SU-DHL-6 (cell line): ENCODE results near the gene PRRT4.

Source experiments
- H2AFZ ChIP-seq: fragments of 200-600 bp; sonication (generic); 2 replicates; pipeline ENCODE4 v1.6.1; 2014; ENCODE audit warnings: low read depth, mild to moderate bottlenecking, moderate library complexity, mixed read lengths, antibody characterized with exemption, low read length; ENCODE audit not compliant: severe bottlenecking
- H3F3A ChIP-seq: fragments of 200-600 bp; shearing (Covaris generic); 2 replicates; pipeline ENCODE4 v1.6.0; 2016; ENCODE audit warnings: antibody characterized with exemption, mild to moderate bottlenecking; ENCODE audit not compliant: insufficient read depth
- H3K27ac ChIP-seq: fragments of 200-600 bp; sonication (generic); 2 replicates; pipeline ENCODE4 v1.5.1; 2016; ENCODE audit warnings: low read depth, mild to moderate bottlenecking, low read length, moderate library complexity, mixed read lengths
- H3K27me3 ChIP-seq: fragments of 200-600 bp; sonication (generic), shearing (Covaris generic); 2 replicates; pipeline ENCODE4 v1.6.0; 2014; ENCODE audit warnings: mild to moderate bottlenecking, low read length
- H3K36me3 ChIP-seq: fragments of 200-600 bp; sonication (generic); 2 replicates; pipeline ENCODE4 v1.6.1; 2014; ENCODE audit warnings: mild to moderate bottlenecking, low read length, mixed read lengths
- H3K4me2 ChIP-seq: fragments of 300-600, 200-600 bp; shearing (Covaris generic), sonication (generic); 2 replicates; pipeline ENCODE4 v1.6.0; 2014; ENCODE audit warnings: low read length, low read depth, mild to moderate bottlenecking; ENCODE audit not compliant: poor library complexity, severe bottlenecking
- H3K4me3 ChIP-seq: fragments of 200-600 bp; sonication (generic); 2 replicates; pipeline ENCODE4 v1.5.1; 2014; ENCODE audit warnings: antibody characterized with exemption, low read length, mild to moderate bottlenecking, mixed read lengths; ENCODE audit not compliant: insufficient read depth, poor library complexity, severe bottlenecking
- H3K79me2 ChIP-seq: fragments of 200-600 bp; sonication (generic); 2 replicates; pipeline ENCODE4 v1.6.1; 2014; ENCODE audit warnings: mild to moderate bottlenecking, low read length, moderate library complexity; ENCODE audit not compliant: insufficient read depth
- H3K9ac ChIP-seq: fragments of 200-600 bp; sonication (generic); 2 replicates; pipeline ENCODE4 v1.7.0; 2014; ENCODE audit warnings: mild to moderate bottlenecking, low read length
- H3K9me2 ChIP-seq: fragments of 200-600 bp; sonication (generic); replicated peaks from 2 replicates; pipeline ENCODE4 v1.6.1; 2014; ENCODE audit warnings: low read length; ENCODE audit not compliant: insufficient read depth
- H3K9me3 ChIP-seq: fragments of 200-600 bp; sonication (generic); 2 replicates; pipeline ENCODE4 v1.6.1; 2014; ENCODE audit warnings: low read length, mixed read lengths; ENCODE audit not compliant: insufficient read depth
- H4K20me1 ChIP-seq: fragments of 200-600 bp; sonication (generic); 2 replicates; pipeline ENCODE4 v1.6.1; 2014; ENCODE audit warnings: low read depth, mild to moderate bottlenecking, antibody characterized with exemption, low read length, moderate library complexity, mixed read lengths
- EZH2phosphoT487 ChIP-seq: fragments of 200-600 bp; sonication (generic), shearing (Covaris generic); conservative IDR thresholded peaks from 2 replicates; pipeline ENCODE4 v1.6.1; 2018; ENCODE audit warnings: mild to moderate bottlenecking, antibody characterized with exemption, low read length, moderate library complexity, mixed read lengths
- TF ChIP-seq, protein P1 (sequence below): fragments of 200-600 bp; sonication (generic); IDR thresholded peaks from one replicate; pipeline ENCODE4 v1.5.1; 2017; ENCODE audit warnings: antibody characterized with exemption, mild to moderate bottlenecking, low read length, moderate library complexity; ENCODE audit not compliant: insufficient read depth, poor library complexity, severe bottlenecking

PRRT4 gene

DNA sequence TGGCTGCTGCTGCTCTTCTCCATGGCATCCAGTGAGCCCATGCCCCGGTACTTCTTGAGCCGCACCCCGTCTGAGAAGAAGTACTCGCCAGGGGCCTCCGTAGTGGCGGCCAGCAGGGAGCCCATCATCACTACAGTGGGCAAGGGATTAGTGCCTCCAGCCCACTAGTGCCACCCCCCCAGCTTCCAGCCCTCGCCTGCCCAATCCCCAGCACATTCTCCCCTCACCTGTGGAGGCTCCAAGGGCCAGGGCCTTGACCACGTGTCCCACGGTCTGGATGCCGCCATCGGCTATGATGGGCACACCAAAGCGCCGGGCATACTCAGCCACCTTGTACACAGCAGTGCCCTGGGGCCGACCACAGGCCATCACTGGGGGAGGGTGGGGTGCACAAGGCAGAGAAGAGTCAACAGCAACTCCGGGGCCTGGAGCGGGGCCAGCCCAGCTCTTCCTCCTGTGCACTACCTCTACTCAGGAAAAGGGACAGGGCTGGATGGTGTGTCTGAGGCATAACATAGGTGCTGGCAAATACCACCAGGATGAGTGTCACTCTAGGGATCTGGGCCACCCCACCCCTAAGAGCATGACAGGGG lies 33.5 kb upstream of the PRRT4 start:
- H3K9me2 ChIP-seq: no peaks in the 10 kb centered on the region
- no peak overlapping the region for H2AFZ ChIP-seq
- no peaks in the 10 kb centered on the region for H3K27me3 ChIP-seq
- no peak overlapping the region for H3K9ac ChIP-seq
- H3K27ac ChIP-seq: no peak overlapping the region
- no peaks in the 10 kb centered on the region for H3F3A ChIP-seq
- H3K36me3 ChIP-seq: no peaks in the 10 kb centered on the region
- H4K20me1 ChIP-seq: no peaks in the 10 kb centered on the region
- H3K4me2 ChIP-seq: no peak overlapping the region
- TF ChIP-seq, protein P1, sequence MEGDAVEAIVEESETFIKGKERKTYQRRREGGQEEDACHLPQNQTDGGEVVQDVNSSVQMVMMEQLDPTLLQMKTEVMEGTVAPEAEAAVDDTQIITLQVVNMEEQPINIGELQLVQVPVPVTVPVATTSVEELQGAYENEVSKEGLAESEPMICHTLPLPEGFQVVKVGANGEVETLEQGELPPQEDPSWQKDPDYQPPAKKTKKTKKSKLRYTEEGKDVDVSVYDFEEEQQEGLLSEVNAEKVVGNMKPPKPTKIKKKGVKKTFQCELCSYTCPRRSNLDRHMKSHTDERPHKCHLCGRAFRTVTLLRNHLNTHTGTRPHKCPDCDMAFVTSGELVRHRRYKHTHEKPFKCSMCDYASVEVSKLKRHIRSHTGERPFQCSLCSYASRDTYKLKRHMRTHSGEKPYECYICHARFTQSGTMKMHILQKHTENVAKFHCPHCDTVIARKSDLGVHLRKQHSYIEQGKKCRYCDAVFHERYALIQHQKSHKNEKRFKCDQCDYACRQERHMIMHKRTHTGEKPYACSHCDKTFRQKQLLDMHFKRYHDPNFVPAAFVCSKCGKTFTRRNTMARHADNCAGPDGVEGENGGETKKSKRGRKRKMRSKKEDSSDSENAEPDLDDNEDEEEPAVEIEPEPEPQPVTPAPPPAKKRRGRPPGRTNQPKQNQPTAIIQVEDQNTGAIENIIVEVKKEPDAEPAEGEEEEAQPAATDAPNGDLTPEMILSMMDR: no peak
- no peak for TF ChIP-seq EZH2phosphoT487
- H3K79me2 ChIP-seq: no peaks in the 10 kb centered on the region
- H3K4me3 ChIP-seq: no peak overlapping the region
- H3K9me3 ChIP-seq: no peaks in the 10 kb centered on the region

DNA sequence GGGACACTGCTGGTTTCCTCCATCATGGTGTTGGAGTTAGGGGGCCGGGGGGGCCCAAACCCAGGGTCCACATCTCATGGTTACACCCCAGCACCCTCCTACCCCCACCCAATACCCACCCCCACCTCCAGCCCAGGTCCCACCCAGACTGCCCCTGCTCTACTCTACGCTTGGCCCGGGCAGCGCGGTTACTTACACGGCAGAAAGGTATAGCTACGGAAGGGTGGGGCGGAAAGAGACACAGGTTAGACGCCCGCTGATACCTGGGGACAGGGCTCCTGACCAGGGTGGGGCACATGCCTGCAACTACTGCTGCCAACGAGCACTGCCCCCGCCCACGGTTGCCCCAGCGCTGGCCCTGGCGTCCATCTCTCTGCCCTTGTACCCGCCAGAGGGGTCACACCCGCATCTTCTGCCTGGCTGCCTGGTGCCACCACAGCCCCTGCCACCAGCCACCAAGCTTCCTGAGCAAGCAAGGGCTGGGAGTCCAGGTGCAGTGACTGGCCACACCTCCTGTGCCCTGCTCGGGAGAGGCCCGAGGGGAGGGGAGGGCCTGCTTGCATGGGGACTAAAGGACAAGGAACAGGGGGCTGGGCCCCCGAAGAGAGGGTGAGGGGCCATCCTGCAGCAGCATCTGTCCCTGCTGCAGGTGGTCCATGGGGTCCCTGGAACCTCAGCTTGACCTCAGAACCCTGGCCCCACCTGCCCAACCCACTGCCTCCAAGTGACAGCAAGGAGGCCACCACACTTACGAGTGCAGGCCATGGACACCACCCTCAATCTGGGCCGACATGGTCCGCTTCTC lies 32.2 kb upstream of the PRRT4 start:
- Histone ChIP-seq H3F3A (no peaks in the 10 kb centered on the region), H3K27me3 (no peaks in the 10 kb centered on the region), H3K9me3 (no peaks in the 10 kb centered on the region), H2AFZ (no peak overlapping the region), H3K4me2 (no peak overlapping the region), H3K9ac (no peak overlapping the region), H3K79me2 (no peaks in the 10 kb centered on the region), H3K9me2 (no peaks in the 10 kb centered on the region), H3K36me3 (no peaks in the 10 kb centered on the region), H4K20me1 (no peaks in the 10 kb centered on the region), H3K27ac (no peak overlapping the region), H3K4me3 (no peak overlapping the region)
- TF ChIP-seq EZH2phosphoT487: no peak
- TF ChIP-seq, protein P1: no peak

DNA sequence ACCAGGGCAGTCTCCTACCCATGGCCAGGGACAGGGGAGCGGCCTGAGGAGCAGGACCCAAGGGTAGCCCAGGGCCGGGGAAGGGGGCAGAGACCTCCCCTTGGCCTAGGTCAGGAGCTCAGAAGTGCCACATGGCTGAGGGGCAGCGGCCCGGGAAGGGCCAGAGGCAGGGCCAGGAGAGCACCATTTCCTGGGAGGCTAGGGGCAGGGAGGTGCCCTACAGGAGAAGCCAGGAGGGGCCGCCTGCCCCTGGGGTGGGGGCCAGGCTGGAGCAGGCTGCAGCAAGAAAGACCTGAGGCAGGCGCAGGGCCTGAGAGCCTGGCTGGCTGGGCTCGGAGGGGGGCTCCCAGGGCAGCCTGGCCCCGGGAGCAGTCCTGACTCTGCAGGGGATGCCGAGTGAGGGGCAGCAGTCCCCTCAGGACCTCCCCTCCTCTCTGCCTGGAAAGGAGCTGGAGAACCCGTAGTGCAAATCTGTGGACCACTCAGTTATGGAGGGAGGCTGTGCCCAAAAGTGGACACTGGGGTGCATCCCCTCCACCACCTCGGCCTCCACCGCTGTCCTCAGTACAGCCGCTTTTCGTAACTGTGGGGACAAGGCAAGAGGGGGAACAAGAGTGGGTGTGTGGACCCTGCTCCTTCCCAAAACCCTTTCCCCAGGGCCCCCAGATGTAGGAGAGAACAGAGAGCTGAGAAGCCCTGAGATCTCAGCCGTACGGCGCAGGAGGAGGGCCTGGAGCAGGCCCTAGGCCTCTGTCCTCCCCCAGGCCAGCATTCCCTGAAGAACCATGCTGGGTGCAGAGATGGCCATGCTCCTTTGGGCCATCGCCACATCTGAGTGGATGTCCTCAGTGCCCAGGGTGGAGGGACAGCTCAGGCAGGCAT lies 31.2 kb upstream of the PRRT4 start:
- H3K9me3 ChIP-seq: no peaks in the 10 kb centered on the region
- no peak overlapping the region for H3K9ac ChIP-seq
- H3K4me2 ChIP-seq: no peak overlapping the region
- no peak overlapping the region for H3K27ac ChIP-seq
- H3F3A ChIP-seq: no peaks in the 10 kb centered on the region
- no peaks in the 10 kb centered on the region for H3K9me2 ChIP-seq
- H3K79me2 ChIP-seq: no peaks in the 10 kb centered on the region
- H4K20me1 ChIP-seq: no peaks in the 10 kb centered on the region
- H2AFZ ChIP-seq: no peak overlapping the region
- TF ChIP-seq, protein P1: no peak
- no peak for TF ChIP-seq EZH2phosphoT487
- no peaks in the 10 kb centered on the region for H3K27me3 ChIP-seq
- no peaks in the 10 kb centered on the region for H3K36me3 ChIP-seq
- no peak overlapping the region for H3K4me3 ChIP-seq
